HL-60 (cell line): ENCODE measurements around the gene RELT.

Experiments used
- DNase-seq, 2 experiments: peaks; one replicate each; pipeline ENCODE4 v3.0.0-alpha.2; 2010 to 2020; ENCODE audit warnings: low read depth in 1 of 2, low spot score in 1 of 2
- H3K27ac ChIP-seq: fragments of 250-450 bp; sonication (Bioruptor Pico); replicated peaks from 2 replicates; pipeline ENCODE4 v1.5.1; 2020; ENCODE audit warnings: mild to moderate bottlenecking, moderate library complexity
- H3K27me3 ChIP-seq: fragments of 250-450 bp; sonication (Bioruptor Pico); 2 replicates; pipeline ENCODE4 v1.5.1; 2021; ENCODE audit warnings: mild to moderate bottlenecking, moderate library complexity; ENCODE audit not compliant: insufficient read depth, poor library complexity, severe bottlenecking
- H3K4me3 ChIP-seq: replicated peaks from 2 replicates; pipeline ENCODE4 v1.5.1; 2011; ENCODE audit warnings: mild to moderate bottlenecking, control low read depth, low read length; ENCODE audit not compliant: insufficient read depth
- CTCF ChIP-seq: IDR thresholded peaks from one replicate; pipeline ENCODE4 v1.5.1; 2011; ENCODE audit warnings: low read length, control low read depth, inconsistent platforms; ENCODE audit not compliant: insufficient read depth
- GABPA ChIP-seq: IDR thresholded peaks from 2 replicates; pipeline ENCODE4 v1.6.1; 2012; ENCODE audit warnings: low read depth
- POLR2AphosphoS5 ChIP-seq: IDR thresholded peaks from 2 replicates; pipeline ENCODE4 v1.6.1; 2012; ENCODE audit warnings: low read depth
- REST ChIP-seq: IDR thresholded peaks from 2 replicates; pipeline ENCODE4 v1.6.1; 2012; ENCODE audit warnings: low read depth; ENCODE audit not compliant: insufficient replicate concordance
- SPI1 ChIP-seq: IDR thresholded peaks from 2 replicates; pipeline ENCODE4 v1.6.1; 2012; ENCODE audit warnings: low read depth, mild to moderate bottlenecking, borderline replicate concordance

RELT gene

GRCh38 chr11:73383249-73384124 is 7.3 kb downstream of the RELT start:
- TF ChIP-seq SPI1, result no peak
- TF ChIP-seq POLR2AphosphoS5, result no peak
- no peak for TF ChIP-seq CTCF
- no peak for TF ChIP-seq GABPA
- no peak for TF ChIP-seq REST
- no peak for DNase-seq
- no peaks in the 10 kb centered on the region for H3K27me3 ChIP-seq
- no peak overlapping the region for H3K4me3 ChIP-seq
- peak overlapping the region; percentile 87 for H3K27ac ChIP-seq

GRCh38 chr11:73384125-73384441 is 7.9 kb downstream of the RELT start:
- TF ChIP-seq POLR2AphosphoS5 (no peak), SPI1 (peak; percentile 56; the same call in 1 of the 2 replicates)
- Histone ChIP-seq H3K27ac (peak overlapping the region; percentile 87), H3K4me3 (no peak overlapping the region), H3K27me3 (no peaks in the 10 kb centered on the region)
- peak in 1 of 2 experiments; percentile 47 for DNase-seq

GRCh38 chr11:73384531-73384871 is 8.3 kb downstream of the RELT start:
- Histone ChIP-seq H3K4me3 (no peak overlapping the region), H3K27me3 (no peaks in the 10 kb centered on the region), H3K27ac (peak overlapping the region; percentile 87)
- DNase-seq, result no peak
- no peak for TF ChIP-seq SPI1

DNA sequence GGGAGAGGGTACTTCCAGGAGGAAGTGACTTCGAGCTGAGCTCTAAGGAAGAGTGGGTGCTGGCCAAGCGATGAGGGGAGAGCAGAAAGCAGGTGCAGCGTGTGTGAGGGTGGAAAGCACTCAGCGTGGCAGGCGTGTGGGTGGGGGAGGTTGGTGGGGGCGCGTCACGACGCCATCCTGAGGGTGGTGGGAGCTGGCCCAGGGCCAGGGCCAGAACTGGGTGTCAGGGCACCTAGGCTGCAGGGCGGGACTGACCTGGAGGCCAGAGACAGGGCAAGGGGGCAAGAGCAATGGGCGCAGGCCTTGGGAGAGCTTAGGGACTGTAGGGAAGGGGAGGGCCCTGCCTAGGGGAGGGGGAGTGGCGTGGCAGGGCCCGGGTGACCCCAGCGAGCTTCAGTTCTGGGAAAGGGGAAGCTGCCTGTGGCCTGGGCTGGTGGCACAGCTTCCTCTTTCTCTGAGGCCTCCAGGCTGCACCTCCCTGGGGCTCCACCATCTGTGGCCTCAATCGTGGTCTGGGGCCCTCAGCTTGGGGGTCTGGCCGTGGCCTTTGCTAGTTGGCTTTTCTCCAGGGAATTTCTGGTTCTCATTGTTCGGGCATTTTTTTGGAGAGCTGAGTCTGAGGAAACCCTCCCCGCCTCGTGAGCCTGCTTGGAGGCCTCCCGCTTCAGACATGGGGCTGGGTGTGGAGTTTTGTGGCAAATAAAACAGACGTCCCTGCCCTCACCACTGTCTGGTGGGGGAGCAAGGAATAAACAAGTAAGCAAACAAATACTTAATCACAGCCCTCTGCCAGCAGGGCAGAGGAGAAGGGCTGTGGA is 8.9 kb downstream of the RELT start:
- Histone ChIP-seq H3K4me3 (no peak overlapping the region), H3K27ac (peak overlapping the region; percentile 87), H3K27me3 (no peaks in the 10 kb centered on the region)
- DNase-seq, result peak; percentile 93 to 98
- peak; percentile 89 for TF ChIP-seq SPI1
- no peak for TF ChIP-seq REST
- peak; percentile 56 for TF ChIP-seq POLR2AphosphoS5
- TF ChIP-seq GABPA, result no peak; the same call in 1 of the 2 replicates
- TF ChIP-seq CTCF, result no peak
